HL-60 (cell line): ENCODE data around the gene SLC7A7.

ENCODE experiments used
- DNase-seq, 2 experiments: peaks; one replicate each; pipeline ENCODE4 v3.0.0-alpha.2; 2010 to 2020; ENCODE audit warnings: low read depth in 1 of 2, low spot score in 1 of 2
- H3K27ac ChIP-seq: fragments of 250-450 bp; sonication (Bioruptor Pico); replicated peaks from 2 replicates; pipeline ENCODE4 v1.5.1; 2020; ENCODE audit warnings: mild to moderate bottlenecking, moderate library complexity
- H3K27me3 ChIP-seq: fragments of 250-450 bp; sonication (Bioruptor Pico); 2 replicates; pipeline ENCODE4 v1.5.1; 2021; ENCODE audit warnings: mild to moderate bottlenecking, moderate library complexity; ENCODE audit not compliant: insufficient read depth, poor library complexity, severe bottlenecking
- H3K4me3 ChIP-seq: replicated peaks from 2 replicates; pipeline ENCODE4 v1.5.1; 2011; ENCODE audit warnings: mild to moderate bottlenecking, control low read depth, low read length; ENCODE audit not compliant: insufficient read depth
- CTCF ChIP-seq: IDR thresholded peaks from one replicate; pipeline ENCODE4 v1.5.1; 2011; ENCODE audit warnings: low read length, control low read depth, inconsistent platforms; ENCODE audit not compliant: insufficient read depth
- GABPA ChIP-seq: IDR thresholded peaks from 2 replicates; pipeline ENCODE4 v1.6.1; 2012; ENCODE audit warnings: low read depth
- POLR2AphosphoS5 ChIP-seq: IDR thresholded peaks from 2 replicates; pipeline ENCODE4 v1.6.1; 2012; ENCODE audit warnings: low read depth
- REST ChIP-seq: IDR thresholded peaks from 2 replicates; pipeline ENCODE4 v1.6.1; 2012; ENCODE audit warnings: low read depth; ENCODE audit not compliant: insufficient replicate concordance
- SPI1 ChIP-seq: IDR thresholded peaks from 2 replicates; pipeline ENCODE4 v1.6.1; 2012; ENCODE audit warnings: low read depth, mild to moderate bottlenecking, borderline replicate concordance

Gene SLC7A7

GRCh38 chr14:22812744-22813143 lies 2.5 kb downstream of the SLC7A7 start:
- no peaks in the 10 kb centered on the region for H3K27me3 ChIP-seq
- no peak overlapping the region for H3K27ac ChIP-seq
- H3K4me3 ChIP-seq = no peak overlapping the region
- DNase-seq = no peak
- TF ChIP-seq CTCF (no peak), POLR2AphosphoS5 (no peak), GABPA (no peak), REST (no peak), SPI1 (no peak)

- no peaks in the 10 kb centered on the region for H3K27me3 ChIP-seq
- no peak for DNase-seq
- no peak overlapping the region for H3K4me3 ChIP-seq
- H3K27ac ChIP-seq = no peak overlapping the region
- no peak for TF ChIP-seq GABPA
- no peak for TF ChIP-seq REST
- TF ChIP-seq CTCF = no peak
These were observed 3.5 kb downstream of the SLC7A7 start for GRCh38 chr14:22811722-22812121.

GRCh38 chr14:22808388-22809209 lies 6.6 kb downstream of the SLC7A7 start:
- H3K27ac ChIP-seq = no peak overlapping the region
- no peaks in the 10 kb centered on the region for H3K27me3 ChIP-seq
- no peak for DNase-seq
- TF ChIP-seq SPI1 (no peak), REST (no peak), POLR2AphosphoS5 (no peak), GABPA (no peak)
- no peak overlapping the region for H3K4me3 ChIP-seq
